OCI-LY3 (cell line): ENCODE data around the gene MYLK.

Experiments used
- EZH2phosphoT487 ChIP-seq: fragments of 200-600 bp; shearing (Covaris generic); IDR thresholded peaks from 2 replicates; pipeline ENCODE4 v1.6.1; 2018; ENCODE audit warnings: antibody characterized with exemption, mixed run types, low read depth
- TF ChIP-seq, protein P1 (sequence below): fragments of 200-600, 300-600 bp; sonication (generic); IDR thresholded peaks from 2 replicates; pipeline ENCODE4 v1.5.1; 2014; ENCODE audit warnings: antibody characterized with exemption, low read length, low read depth

DNA sequence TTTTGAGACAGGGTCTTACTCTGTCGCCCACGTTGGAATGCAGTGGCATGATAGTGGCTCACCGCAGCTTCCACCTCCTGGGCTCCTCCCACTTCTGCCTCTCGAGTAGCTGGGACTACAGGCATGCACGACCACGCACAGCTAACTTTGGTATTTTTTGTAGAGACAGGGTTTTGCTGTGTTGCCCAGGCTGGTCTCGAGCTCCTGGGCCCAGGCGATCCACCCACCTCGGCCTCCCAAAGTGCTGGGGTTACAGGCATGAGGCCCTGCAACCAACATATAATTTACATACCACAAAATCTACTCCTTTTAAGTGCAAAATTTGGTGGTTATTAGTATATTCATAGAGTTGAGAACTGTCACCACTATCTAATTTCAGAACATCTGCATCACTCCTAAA is 45.2 kb upstream of the MYLK start:
- TF ChIP-seq, protein P1, sequence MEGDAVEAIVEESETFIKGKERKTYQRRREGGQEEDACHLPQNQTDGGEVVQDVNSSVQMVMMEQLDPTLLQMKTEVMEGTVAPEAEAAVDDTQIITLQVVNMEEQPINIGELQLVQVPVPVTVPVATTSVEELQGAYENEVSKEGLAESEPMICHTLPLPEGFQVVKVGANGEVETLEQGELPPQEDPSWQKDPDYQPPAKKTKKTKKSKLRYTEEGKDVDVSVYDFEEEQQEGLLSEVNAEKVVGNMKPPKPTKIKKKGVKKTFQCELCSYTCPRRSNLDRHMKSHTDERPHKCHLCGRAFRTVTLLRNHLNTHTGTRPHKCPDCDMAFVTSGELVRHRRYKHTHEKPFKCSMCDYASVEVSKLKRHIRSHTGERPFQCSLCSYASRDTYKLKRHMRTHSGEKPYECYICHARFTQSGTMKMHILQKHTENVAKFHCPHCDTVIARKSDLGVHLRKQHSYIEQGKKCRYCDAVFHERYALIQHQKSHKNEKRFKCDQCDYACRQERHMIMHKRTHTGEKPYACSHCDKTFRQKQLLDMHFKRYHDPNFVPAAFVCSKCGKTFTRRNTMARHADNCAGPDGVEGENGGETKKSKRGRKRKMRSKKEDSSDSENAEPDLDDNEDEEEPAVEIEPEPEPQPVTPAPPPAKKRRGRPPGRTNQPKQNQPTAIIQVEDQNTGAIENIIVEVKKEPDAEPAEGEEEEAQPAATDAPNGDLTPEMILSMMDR, result no peak
- TF ChIP-seq EZH2phosphoT487, result no peak
